Stomach smooth muscle (tissue), 2 donors: ENCODE results near the gene LHFPL2.
A peak's percentile ranks its signal among the peaks of the same experiment; 100 is the strongest.

Experiments used
- H3K27ac ChIP-seq: one replicate; pipeline ENCODE4 v1.7.0; 2013; ENCODE audit warnings: mild to moderate bottlenecking, low read length, inconsistent platforms
- H3K27me3 ChIP-seq, 2 donors: one replicate each; pipeline ENCODE4 v1.7.0; 2013; ENCODE audit warnings: low read length in 2 of 2; ENCODE audit not compliant: insufficient read depth in 2 of 2, control insufficient read depth in 1 of 2
- H3K36me3 ChIP-seq, 2 donors: one replicate each; pipeline ENCODE4 v1.7.0; 2013; ENCODE audit warnings: low read length in 2 of 2; ENCODE audit not compliant: control insufficient read depth in 2 of 2, insufficient read depth in 2 of 2
- H3K4me1 ChIP-seq: one replicate; pipeline ENCODE4 v1.7.0; 2013; ENCODE audit warnings: low read length; ENCODE audit not compliant: control insufficient read depth, insufficient read depth
- H3K4me3 ChIP-seq, 2 donors: one replicate each; pipeline ENCODE4 v1.7.0; 2013; ENCODE audit warnings: low read length in 2 of 2
- H3K9ac ChIP-seq, 2 donors: one replicate each; pipeline ENCODE4 v1.7.0; 2013; ENCODE audit warnings: low read length in 2 of 2, mild to moderate bottlenecking in 1 of 2
- H3K9me3 ChIP-seq, 2 donors: one replicate each; pipeline ENCODE4 v1.7.0; 2013; ENCODE audit warnings: low read length in 2 of 2; ENCODE audit not compliant: control insufficient read depth in 2 of 2
- donor health status: healthy.
- donor health status: Pancreatic carcinoma.

The LHFPL2 gene

GRCh38 chr5:78640662-78641474, 7.7 kb downstream of the LHFPL2 start:
- no peak overlapping the region for H3K27ac ChIP-seq
- no peaks in the 10 kb centered on the region for H3K9me3 ChIP-seq
- no peaks in the 10 kb centered on the region for H3K27me3 ChIP-seq
- H3K4me3 ChIP-seq: peak overlapping the region in 1 of 2 donors; percentile 35
- H3K9ac ChIP-seq: no peak overlapping the region
- H3K4me1 ChIP-seq: peaks cover 45% of the 10 kb centered on the region
- H3K36me3 ChIP-seq: no peaks in the 10 kb centered on the region

- Histone ChIP-seq H3K4me1 (peaks cover 42% of the 10 kb centered on the region), H3K27ac (no peak overlapping the region)
Measured at GRCh38 chr5:78639791-78640190, 8.8 kb downstream of the LHFPL2 start.

GRCh38 chr5:78638973-78639669, 9.5 kb downstream of the LHFPL2 start:
- H3K9me3 ChIP-seq: no peaks in the 10 kb centered on the region
- no peaks in the 10 kb centered on the region for H3K27me3 ChIP-seq
- H3K36me3 ChIP-seq: no peaks in the 10 kb centered on the region
- H3K4me3 ChIP-seq: peak overlapping the region in 1 of 2 donors; percentile 18
- no peak overlapping the region for H3K9ac ChIP-seq
- peaks cover 46% of the 10 kb centered on the region for H3K4me1 ChIP-seq
- no peak overlapping the region for H3K27ac ChIP-seq

More at GRCh38 chr5:78639791-78640190, 8.8 kb downstream of the LHFPL2 start:
- H3K4me3 ChIP-seq: peak overlapping the region in 1 of 2 donors; percentile 11
- H3K36me3 ChIP-seq: no peaks in the 10 kb centered on the region
- H3K27me3 ChIP-seq: no peaks in the 10 kb centered on the region
- H3K9ac ChIP-seq: no peak overlapping the region
- no peaks in the 10 kb centered on the region for H3K9me3 ChIP-seq

GRCh38 chr5:78638423-78638822, 10.1 kb downstream of the LHFPL2 start:
- no peaks in the 10 kb centered on the region for H3K36me3 ChIP-seq
- no peak overlapping the region for H3K9ac ChIP-seq
- no peaks in the 10 kb centered on the region for H3K9me3 ChIP-seq
- H3K4me1 ChIP-seq: peaks cover 51% of the 10 kb centered on the region
- peak overlapping the region in 1 of 2 donors; percentile 50 for H3K4me3 ChIP-seq
- H3K27me3 ChIP-seq: no peaks in the 10 kb centered on the region
- no peak overlapping the region for H3K27ac ChIP-seq

- H3K27ac ChIP-seq: peak overlapping the region; percentile 53
- H3K4me3 ChIP-seq: no peak overlapping the region
- peaks cover 52% of the 10 kb centered on the region for H3K4me1 ChIP-seq
Measured at GRCh38 chr5:78637468-78637867, 11.1 kb downstream of the LHFPL2 start.

GRCh38 chr5:78636682-78637081, 11.9 kb downstream of the LHFPL2 start:
- peak overlapping the region; percentile 53 for H3K27ac ChIP-seq
- no peaks in the 10 kb centered on the region for H3K9me3 ChIP-seq
- H3K27me3 ChIP-seq: no peaks in the 10 kb centered on the region
- H3K9ac ChIP-seq: no peak overlapping the region
- H3K36me3 ChIP-seq: peaks cover 4 to 9% of the 10 kb centered on the region in 2 donors
- no peak overlapping the region for H3K4me3 ChIP-seq
- peaks cover 52% of the 10 kb centered on the region for H3K4me1 ChIP-seq

More at GRCh38 chr5:78637468-78637867, 11.1 kb downstream of the LHFPL2 start:
- Histone ChIP-seq H3K36me3 (peaks cover 0 to 5% of the 10 kb centered on the region in 2 donors), H3K9ac (no peak overlapping the region), H3K27me3 (no peaks in the 10 kb centered on the region), H3K9me3 (no peaks in the 10 kb centered on the region)

- H3K9me3 ChIP-seq: no peaks in the 10 kb centered on the region
- no peak overlapping the region for H3K9ac ChIP-seq
- H3K4me1 ChIP-seq: peaks cover 51% of the 10 kb centered on the region
- peaks cover 17 to 24% of the 10 kb centered on the region in 2 donors for H3K36me3 ChIP-seq
- peak overlapping the region in 1 of 2 donors; percentile 29 for H3K4me3 ChIP-seq
- H3K27me3 ChIP-seq: no peaks in the 10 kb centered on the region
- peak overlapping the region; percentile 18 for H3K27ac ChIP-seq
Measured at GRCh38 chr5:78634634-78635033, 13.9 kb downstream of the LHFPL2 start.

GRCh38 chr5:78634229-78634628, 14.3 kb downstream of the LHFPL2 start:
- no peak overlapping the region for H3K9ac ChIP-seq

GRCh38 chr5:78633700-78634099, 14.9 kb downstream of the LHFPL2 start:
- no peaks in the 10 kb centered on the region for H3K9me3 ChIP-seq
- peak overlapping the region; percentile 24 for H3K27ac ChIP-seq
- no peaks in the 10 kb centered on the region for H3K27me3 ChIP-seq
- H3K4me3 ChIP-seq: no peak overlapping the region
- H3K36me3 ChIP-seq: peaks cover 17 to 24% of the 10 kb centered on the region in 2 donors
- H3K4me1 ChIP-seq: peaks cover 48% of the 10 kb centered on the region
- peak overlapping the region in 1 of 2 donors; percentile 29 for H3K9ac ChIP-seq

More at GRCh38 chr5:78634229-78634628, 14.3 kb downstream of the LHFPL2 start:
- Histone ChIP-seq H3K27ac (peak overlapping the region; percentile 18), H3K4me3 (no peak overlapping the region), H3K9me3 (no peaks in the 10 kb centered on the region), H3K27me3 (no peaks in the 10 kb centered on the region), H3K4me1 (peaks cover 52% of the 10 kb centered on the region), H3K36me3 (peaks cover 17 to 24% of the 10 kb centered on the region in 2 donors)

- Histone ChIP-seq H3K9ac (no peak overlapping the region), H3K27me3 (no peaks in the 10 kb centered on the region), H3K9me3 (no peaks in the 10 kb centered on the region), H3K4me3 (no peak overlapping the region), H3K4me1 (peaks cover 51% of the 10 kb centered on the region), H3K36me3 (peaks cover 17 to 24% of the 10 kb centered on the region in 2 donors), H3K27ac (no peak overlapping the region)
Measured at GRCh38 chr5:78632467-78632866, 16.1 kb downstream of the LHFPL2 start.
